8988T (cell line): ENCODE measurements around the gene GCK.

Experiments
- DNase-seq: peaks from one replicate; pipeline ENCODE4 v3.0.0; 2011

Gene GCK

GRCh38 chr7:44189286-44189992 lies at the start of gene GCK:
TSS of gene GCK (minus strand) at chr7:44189439. CDS start at chr7:44188953, 486 bp downstream.
- no peak for DNase-seq

- DNase-seq, result no peak
These were observed 49.0 kb upstream of the GCK start for GRCh38 chr7:44238116-44238695.

GRCh38 chr7:44237696-44238095 lies 48.5 kb upstream of the GCK start:
- no peak for DNase-seq

- no peak for DNase-seq
These were observed 47.1 kb upstream of the GCK start for GRCh38 chr7:44236333-44236728.

GRCh38 chr7:44235582-44236332 lies 46.5 kb upstream of the GCK start:
- no peak for DNase-seq

- DNase-seq, result no peak
These were observed 45.8 kb upstream of the GCK start for GRCh38 chr7:44235066-44235465.

- no peak for DNase-seq
These were observed 43.9 kb upstream of the GCK start for GRCh38 chr7:44232901-44233715.

- DNase-seq, result no peak
These were observed 43.2 kb upstream of the GCK start for GRCh38 chr7:44232396-44232795.

GRCh38 chr7:44231088-44231487 lies 41.8 kb upstream of the GCK start:
- no peak for DNase-seq

- DNase-seq, result no peak
These were observed 41.0 kb upstream of the GCK start for GRCh38 chr7:44230286-44230685.

GRCh38 chr7:44229546-44230105 lies 40.4 kb upstream of the GCK start:
- no peak for DNase-seq

- no peak for DNase-seq
These were observed 39.5 kb upstream of the GCK start for GRCh38 chr7:44228571-44229350.

- no peak for DNase-seq
These were observed 38.7 kb upstream of the GCK start for GRCh38 chr7:44227911-44228310.

- no peak for DNase-seq
These were observed 37.1 kb upstream of the GCK start for GRCh38 chr7:44226396-44226753.

GRCh38 chr7:44225566-44226395 lies 36.5 kb upstream of the GCK start:
- no peak for DNase-seq

- no peak for DNase-seq
These were observed 35.8 kb upstream of the GCK start for GRCh38 chr7:44224974-44225565.

- no peak for DNase-seq
These were observed 35.1 kb upstream of the GCK start for GRCh38 chr7:44224080-44224973.

- DNase-seq, result no peak
These were observed 34.3 kb upstream of the GCK start for GRCh38 chr7:44223362-44224079.

GRCh38 chr7:44222776-44223261 lies 33.6 kb upstream of the GCK start:
- DNase-seq, result no peak
